IMR-90 (cell line): ENCODE measurements around the gene USP10. TPM values are rescaled to one million over a fixed set of nuclear protein-coding genes. Genes with fewer than 3 reads are reported as not detected.

ENCODE experiments used
- ATAC-seq: fragments of 200-7000 bp; cut with Tn5 transposase; 2 replicates; pipeline ENCODE4 v1.9.1; 2020; ENCODE audit warnings: low read depth, mild to moderate bottlenecking, moderate library complexity
- BruUV-seq: library from RNA; stranded (reverse); fragments of 400-500 nt; replicated peaks from 2 replicates; lab custom pipeline; 2021; lab: Mats Ljungman, UMichigan
- CTCF ChIA-PET: fragments of 300-600 bp; formaldehyde crosslinking; extraction: SDS; loops from one replicate; lab custom pipeline; 2021; ENCODE audit warnings: antibody characterized with exemption; lab: Yijun Ruan, JAX
- POLR2A ChIA-PET: fragments of 300-600 bp; sonication (Branson Sonifier 250); formaldehyde crosslinking; loops from one replicate; lab custom pipeline; 2022; ENCODE audit warnings: antibody characterized with exemption; ENCODE audit not compliant: unreplicated experiment; lab: Charles Lee
- DNase-seq: peaks from one replicate; pipeline ENCODE4 v3.0.0; 2013
- H2AFZ ChIP-seq: replicated peaks from 2 replicates; pipeline ENCODE3; 2013; ENCODE audit warnings: low read length, mild to moderate bottlenecking; ENCODE audit not compliant: poor library complexity
- H2AK5ac ChIP-seq: 2 replicates; pipeline ENCODE4 v1.6.1; 2013; ENCODE audit warnings: low read depth, low read length, inconsistent platforms
- H2AK9ac ChIP-seq: replicated peaks from 2 replicates; pipeline ENCODE3; 2013; ENCODE audit warnings: mild to moderate bottlenecking, low read depth, low read length, moderate library complexity; ENCODE audit not compliant: poor library complexity
- H2BK120ac ChIP-seq: 2 replicates; pipeline ENCODE4 v1.6.1; 2013; ENCODE audit warnings: low read depth, low read length, inconsistent platforms
- H2BK15ac ChIP-seq: 3 replicates; pipeline ENCODE4 v1.6.1; 2013; ENCODE audit warnings: low read depth, low read length, inconsistent platforms
- H2BK20ac ChIP-seq: 2 replicates; pipeline ENCODE4 v1.6.1; 2013; ENCODE audit warnings: low read depth, mild to moderate bottlenecking, inconsistent platforms, low read length, moderate library complexity
- H2BK5ac ChIP-seq: 2 replicates; pipeline ENCODE4 v1.6.1; 2013; ENCODE audit warnings: mild to moderate bottlenecking, low read depth, low read length, inconsistent platforms; ENCODE audit not compliant: poor library complexity, severe bottlenecking
- H3K14ac ChIP-seq: replicated peaks from 2 replicates; pipeline ENCODE4 v1.6.1; 2013; ENCODE audit warnings: low read depth, low read length, inconsistent platforms
- H3K18ac ChIP-seq: 2 replicates; pipeline ENCODE4 v1.6.1; 2013; ENCODE audit warnings: low read depth, low read length, control low read depth
- H3K23ac ChIP-seq: 2 replicates; pipeline ENCODE4 v1.6.1; 2013; ENCODE audit warnings: low read depth, low read length, inconsistent platforms
- H3K27ac ChIP-seq: 2 replicates; pipeline ENCODE4 v1.5.1; 2013; ENCODE audit warnings: mild to moderate bottlenecking, control low read depth, low read length; ENCODE audit not compliant: insufficient read depth
- H3K27me3 ChIP-seq: 2 replicates; pipeline ENCODE4 v1.6.1; 2013; ENCODE audit warnings: low read length; ENCODE audit not compliant: control insufficient read depth, insufficient read depth
- H3K36me3 ChIP-seq: 2 replicates; pipeline ENCODE4 v1.6.1; 2013; ENCODE audit warnings: low read length, mixed read lengths; ENCODE audit not compliant: control insufficient read depth, insufficient read depth
- H3K4ac ChIP-seq: 2 replicates; pipeline ENCODE4 v1.6.1; 2013; ENCODE audit warnings: low read depth, low read length, inconsistent platforms
- H3K4me1 ChIP-seq: 2 replicates; pipeline ENCODE4 v1.6.1; 2013; ENCODE audit warnings: low read length, mixed read lengths; ENCODE audit not compliant: control insufficient read depth, insufficient read depth
- H3K4me2 ChIP-seq: 2 replicates; pipeline ENCODE4 v1.6.1; 2013; ENCODE audit warnings: low read depth, mild to moderate bottlenecking, control low read depth, low read length, moderate library complexity
- H3K4me3 ChIP-seq: 2 replicates; pipeline ENCODE4 v1.5.1; 2013; ENCODE audit warnings: low read depth, mild to moderate bottlenecking, control low read depth, low read length, moderate library complexity; ENCODE audit not compliant: insufficient read depth
- H3K56ac ChIP-seq: 2 replicates; pipeline ENCODE4 v1.6.1; 2013; ENCODE audit warnings: low read length, inconsistent platforms; ENCODE audit not compliant: insufficient read depth; ENCODE audit errors: extremely low read depth
- H3K79me1 ChIP-seq, 2 experiments: 2 replicates each; pipeline ENCODE4 v1.6.1; 2013; ENCODE audit warnings: low read length in 2 of 2, inconsistent platforms in 1 of 2, low read depth in 1 of 2
- H3K9ac ChIP-seq: 2 replicates; pipeline ENCODE4 v1.6.1; 2013; ENCODE audit warnings: low read depth, low read length, control low read depth
- H3K9me1 ChIP-seq: 2 replicates; pipeline ENCODE4 v1.6.1; 2013; ENCODE audit warnings: low read length, inconsistent platforms; ENCODE audit not compliant: insufficient read depth
- H3K9me3 ChIP-seq: 2 replicates; pipeline ENCODE4 v1.6.1; 2013; ENCODE audit warnings: low read length; ENCODE audit not compliant: control insufficient read depth, insufficient read depth
- H4K20me1 ChIP-seq: 2 replicates; pipeline ENCODE4 v1.6.1; 2013; ENCODE audit warnings: low read length, inconsistent platforms; ENCODE audit not compliant: insufficient read depth
- H4K5ac ChIP-seq: 2 replicates; pipeline ENCODE4 v1.6.1; 2013; ENCODE audit warnings: mild to moderate bottlenecking, low read depth, low read length, control low read depth
- H4K8ac ChIP-seq, 2 experiments: 2 replicates each; pipeline ENCODE4 v1.6.1; 2013; ENCODE audit warnings: low read depth in 2 of 2, low read length in 2 of 2, control low read depth in 1 of 2, inconsistent platforms in 1 of 2
- H4K91ac ChIP-seq: 2 replicates; pipeline ENCODE4 v1.6.1; 2013; ENCODE audit warnings: low read depth, low read length, inconsistent platforms; ENCODE audit not compliant: insufficient read depth
- BHLHE40 ChIP-seq: fragments of 150-350 bp; IDR thresholded peaks from 2 replicates; pipeline ENCODE4 v1.6.1; 2016; ENCODE audit warnings: mild to moderate bottlenecking, low read depth, low read length
- FOS ChIP-seq: fragments of 150-350 bp; IDR thresholded peaks from 2 replicates; pipeline ENCODE4 v1.6.1; 2016; ENCODE audit warnings: low read depth, low read length
- MAFK ChIP-seq: IDR thresholded peaks from 2 replicates; pipeline ENCODE4 v1.6.1; 2012; ENCODE audit warnings: low read depth, low read length, improper control_type of control experiment
- MAZ ChIP-seq: IDR thresholded peaks from 2 replicates; pipeline ENCODE4 v1.6.1; 2012; ENCODE audit warnings: low read depth, mild to moderate bottlenecking, low read length, improper control_type of control experiment, moderate library complexity, borderline replicate concordance
- USF2 ChIP-seq: fragments of 150-350 bp; IDR thresholded peaks from 2 replicates; pipeline ENCODE4 v1.6.1; 2017; ENCODE audit warnings: mild to moderate bottlenecking, antibody characterized with exemption, low read length, low read depth
- WGBS, 2 experiments: methylation state at CpG; one replicate each; pipeline versions ENCODE4 v1.1.5 to v1.1.7; 2013; ENCODE audit warnings: missing lambda C conversion rate in 2 of 2; ENCODE audit not compliant: insufficient read length in 1 of 2; ENCODE audit errors: extremely low coverage in 2 of 2; 5-methylcytosine and 5-hydroxymethylcytosine counted together
- dilution Hi-C: fragments of 300-500 bp; cut with HindIII; formaldehyde crosslinking; loops from one replicate; pipeline ENCODE4 v1.14.3; 2018; ENCODE audit warnings: low sequenced_read_pairs; ENCODE audit not compliant: unreplicated experiment
- in situ Hi-C: fragments of 300-500 bp; cut with MboI; formaldehyde crosslinking; loops from 3 replicates; pipeline ENCODE4 v1.14.3; 2019; ENCODE audit warnings: low sequenced_read_pairs, inconsistent platforms, mixed read lengths
- intact Hi-C: fragments of 100-400 bp; cut with micrococcal nuclease; formaldehyde crosslinking; loops from 2 replicates; pipeline ENCODE4 v1.10.0; 2022
- polyA plus RNA-seq, 3 experiments: library from polyadenylated mRNA; depleted of rRNA; stranded (reverse); fragments of >200 nt; gene quantifications; 2 replicates each; pipeline ENCODE4 v1.2.3, GENCODE V29; 2012; ENCODE audit warnings: low replicate concordance in 1 of 3
- total RNA-seq: library from RNA; depleted of rRNA; stranded (reverse); fragments of >200 nt; gene quantifications from 2 replicates; pipeline ENCODE4 v1.2.3, GENCODE V29; 2012

Gene USP10
- total and polyA plus RNA-seq, 2 of the 4 experiments (the other 2 are of a cell fraction) = 54.3 to 79.0 TPM

- Histone ChIP-seq H2BK120ac (peak overlapping the region; percentile 97), H3K9me1 (peaks cover 14% of the 10 kb centered on the region), H3K14ac (peak overlapping the region; percentile 94), H3K9ac (no peak overlapping the region; the same call in 1 of the 2 replicates), H3K36me3 (no peaks in the 10 kb centered on the region), H3K79me1 (peaks cover 4 to 9% of the 10 kb centered on the region in 2 experiments; a peak in 1 of 4 replicates), H3K27ac (peak overlapping the region; percentile 41), H2BK20ac (peak overlapping the region; percentile 97), H3K56ac (peak overlapping the region; percentile 25), H3K4me2 (peak overlapping the region; percentile 8; the same call in 1 of the 2 replicates), H4K8ac (peak overlapping the region; percentile 13 to 86), H3K9me3 (no peaks in the 10 kb centered on the region), H3K4me3 (no peak overlapping the region), H3K18ac (peak overlapping the region; percentile 29), H2BK15ac (peak overlapping the region; percentile 88), H3K23ac (peak overlapping the region; percentile 87), H4K20me1 (no peaks in the 10 kb centered on the region), H2AFZ (peak overlapping the region; percentile 82), H4K91ac (peak overlapping the region; percentile 82), H3K4me1 (peaks cover 9% of the 10 kb centered on the region), H3K4ac (peak overlapping the region; percentile 96), H2BK5ac (peak overlapping the region; percentile 81), H3K27me3 (no peaks in the 10 kb centered on the region), H2AK5ac (peak overlapping the region; percentile 96), H4K5ac (peak overlapping the region; percentile 19), H2AK9ac (no peak overlapping the region)
- ATAC-seq (peak; percentile 84), DNase-seq (peak; percentile 99)
- BruUV-seq = no TSS peak
- ChIA-PET CTCF (interaction anchor here (0.8 to 1.3 kb wide), 4 partner anchors 8 to 49 kb away, joined by 3 to 5 read pairs (median 3); no protein-coding TSS in a partner anchor), POLR2A (no interaction called here)
- TF ChIP-seq MAFK = peak; percentile 43; the same call in 1 of the 2 replicates
- peak; percentile 81 for TF ChIP-seq FOS
- no peak for TF ChIP-seq MAZ
- TF ChIP-seq USF2 = peak; percentile 95
- TF ChIP-seq BHLHE40 = peak; percentile 95
- WGBS, 2 experiments = 0% methylated on average over 2 of the region's 8 CpGs; no CpG with 5 or more reads in 1 of the 2 experiments
- intact Hi-C loops (no loop called here), dilution Hi-C loops (no loop called here), in situ Hi-C loops (no loop called here)
Observed at GRCh38 chr16:84689111-84689510, 10.7 kb upstream of the USP10 start.
